Measurements from ENCODE around the gene DZANK1. TPM values are rescaled to one million over a fixed set of nuclear protein-coding genes. Genes with fewer than 3 reads are reported as not detected.

Gene DZANK1
- polyA plus RNA-seq, 1 donor (not counting 4 experiments of a cell fraction or from before 2014, with no cell fraction given): 3.0 TPM

- no peak overlapping the region for H3K4me3 ChIP-seq (ENCODE audit: control insufficient read depth in 2 of 3, extremely low read depth in 1 of 3, insufficient read depth in 2 of 3, low read depth in 1 of 3, low read length in 3 of 3)
- no peaks in the 10 kb centered on the region for H3K9me1 ChIP-seq (ENCODE audit: control insufficient read depth, extremely low read depth, insufficient read depth, low read length)
- no peaks in the 10 kb centered on the region for H3K27me3 ChIP-seq (ENCODE audit: control insufficient read depth, extremely low read depth, insufficient read depth, low read length)
- DNase-seq (ENCODE audit: low read depth, low spot score) (no peak), FAIRE-seq (no peak)
- no peaks in the 10 kb centered on the region for H3K79me2 ChIP-seq (ENCODE audit: control insufficient read depth, insufficient read depth, low read length)
- H3K9me3 ChIP-seq (ENCODE audit: control insufficient read depth, low read depth, low read length): no peaks in the 10 kb centered on the region
- no peaks in the 10 kb centered on the region for H3K4me1 ChIP-seq (ENCODE audit: control insufficient read depth, extremely low read depth, insufficient read depth, low read length)
- H3K9ac ChIP-seq (ENCODE audit: control insufficient read depth, extremely low read depth, insufficient read depth, low read length): no peak overlapping the region
- no peaks in the 10 kb centered on the region for H3K36me3 ChIP-seq (ENCODE audit: control insufficient read depth in 2 of 2, extremely low read depth in 1 of 2, insufficient read depth in 2 of 2, low read length in 2 of 2)
- H3K27ac ChIP-seq (ENCODE audit: control insufficient read depth, insufficient read depth, low read length): no peak overlapping the region
- no peak for TF ChIP-seq CTCF (optimal IDR thresholded peaks at IDR 0.05 in 1 of 3, IDR thresholded peaks at IDR 0.05 in 1 of 3, conservative IDR thresholded peaks at IDR 0.05 in 1 of 3; ENCODE audit: extremely low read depth in 1 of 3, insufficient read depth in 2 of 3, low read length in 3 of 3)
- no peak for TF ChIP-seq EZH2 (IDR thresholded peaks at IDR 0.05; ENCODE audit: low read length)
- no peaks in the 10 kb centered on the region for H4K20me1 ChIP-seq (ENCODE audit: control insufficient read depth, extremely low read depth, insufficient read depth, low read length)
- H2AFZ ChIP-seq (ENCODE audit: control insufficient read depth, low read length): no peak overlapping the region
- dilution Hi-C loops (cut with MboI; ENCODE audit: extremely low pct_ligation_motif_present, low sequenced_read_pairs): no loop called here
- no peak overlapping the region for H3K4me2 ChIP-seq (ENCODE audit: control insufficient read depth, extremely low read depth, insufficient read depth, low read depth, low read length)
Observed at GRCh38 chr20:18416486-18416885, 50.3 kb downstream of the DZANK1 start.

GRCh38 chr20:18414140-18414539, 52.7 kb downstream of the DZANK1 start:
- H3K4me1 ChIP-seq (ENCODE audit: control insufficient read depth, extremely low read depth, insufficient read depth, low read length): no peaks in the 10 kb centered on the region
- no peak overlapping the region for H3K4me3 ChIP-seq (ENCODE audit: control insufficient read depth in 2 of 3, extremely low read depth in 1 of 3, insufficient read depth in 2 of 3, low read depth in 1 of 3, low read length in 3 of 3)
- H3K79me2 ChIP-seq (ENCODE audit: control insufficient read depth, insufficient read depth, low read length): no peaks in the 10 kb centered on the region
- H2AFZ ChIP-seq (ENCODE audit: control insufficient read depth, low read length): no peak overlapping the region
- H3K27ac ChIP-seq (ENCODE audit: control insufficient read depth, insufficient read depth, low read length): no peak overlapping the region
- H3K4me2 ChIP-seq (ENCODE audit: control insufficient read depth, extremely low read depth, insufficient read depth, low read depth, low read length): no peak overlapping the region
- no peaks in the 10 kb centered on the region for H3K27me3 ChIP-seq (ENCODE audit: control insufficient read depth, extremely low read depth, insufficient read depth, low read length)
- no peak overlapping the region for H3K9ac ChIP-seq (ENCODE audit: control insufficient read depth, extremely low read depth, insufficient read depth, low read length)
- TF ChIP-seq CTCF (optimal IDR thresholded peaks at IDR 0.05 in 1 of 3, IDR thresholded peaks at IDR 0.05 in 1 of 3, conservative IDR thresholded peaks at IDR 0.05 in 1 of 3; ENCODE audit: extremely low read depth in 1 of 3, insufficient read depth in 2 of 3, low read length in 3 of 3): no peak
- TF ChIP-seq EZH2 (IDR thresholded peaks at IDR 0.05; ENCODE audit: low read length): no peak
- dilution Hi-C loops (cut with MboI; ENCODE audit: extremely low pct_ligation_motif_present, low sequenced_read_pairs): no loop called here
- no peaks in the 10 kb centered on the region for H4K20me1 ChIP-seq (ENCODE audit: control insufficient read depth, extremely low read depth, insufficient read depth, low read length)
- no peak for FAIRE-seq
- no peaks in the 10 kb centered on the region for H3K9me3 ChIP-seq (ENCODE audit: control insufficient read depth, low read depth, low read length)
- no peaks in the 10 kb centered on the region for H3K9me1 ChIP-seq (ENCODE audit: control insufficient read depth, extremely low read depth, insufficient read depth, low read length)
- H3K36me3 ChIP-seq (ENCODE audit: control insufficient read depth in 2 of 2, extremely low read depth in 1 of 2, insufficient read depth in 2 of 2, low read length in 2 of 2): no peaks in the 10 kb centered on the region
- DNase-seq (ENCODE audit: low read depth, low spot score): no peak

All from keratinocyte (primary cell).